ENCODE measurements around the gene RRP8. TPM values are rescaled to one million over a fixed set of nuclear protein-coding genes. Genes with fewer than 3 reads are reported as not detected.

RRP8 gene
- polyA plus RNA-seq, 1 donor from 2014 or later, result 23.4 TPM

GRCh38 chr11:6637871-6638270, 34.5 kb upstream of the RRP8 start:
- Histone ChIP-seq H4K20me1 (ENCODE audit: insufficient read depth) (peaks cover 75% of the 10 kb centered on the region), H3K36me3 (ENCODE audit: insufficient read depth, low read length) (no peaks in the 10 kb centered on the region), H3F3A (ENCODE audit: insufficient read depth, low read length, poor library complexity, severe bottlenecking) (no peaks in the 10 kb centered on the region), H2AFZ (ENCODE audit: low read depth, low read length) (no peak overlapping the region), H3K79me2 (replicated peaks; ENCODE audit: insufficient read depth, low read length) (peaks cover 49% of the 10 kb centered on the region), H3K9ac (ENCODE audit: low read length) (no peak overlapping the region), H3K9me2 (ENCODE audit: insufficient read depth, low read length) (no peaks in the 10 kb centered on the region), H3K9me3 (ENCODE audit: low read length) (no peaks in the 10 kb centered on the region), H3K4me2 (ENCODE audit: low read length) (no peak overlapping the region), H3K27ac (ENCODE audit: low read length) (no peak overlapping the region), H3K4me3 (ENCODE audit: low read length) (no peak overlapping the region), H3K27me3 (ENCODE audit: insufficient read depth, low read depth, low read length) (no peaks in the 10 kb centered on the region)
- no peak for TF ChIP-seq POLR2AphosphoS5 (IDR thresholded peaks at IDR 0.05)
- no peak for TF ChIP-seq SMC3 (conservative IDR thresholded peaks at IDR 0.05; ENCODE audit: poor library complexity)
- TF ChIP-seq RAD21 (conservative IDR thresholded peaks at IDR 0.05), result no peak
- no peak for TF ChIP-seq TAF1 (IDR thresholded peaks at IDR 0.05; ENCODE audit: low read depth)
- no peak for TF ChIP-seq CTCF (IDR thresholded peaks at IDR 0.05; ENCODE audit: poor library complexity, severe bottlenecking)
- TF ChIP-seq MXI1 (conservative IDR thresholded peaks at IDR 0.05; ENCODE audit: poor library complexity, severe bottlenecking), result no peak
- no peak for TF ChIP-seq REST (IDR thresholded peaks at IDR 0.05; ENCODE audit: borderline replicate concordance)
- no peak for TF ChIP-seq EZH2 (IDR thresholded peaks at IDR 0.05; ENCODE audit: borderline replicate concordance, insufficient read depth, low read length, poor library complexity, severe bottlenecking)
- no peak for TF ChIP-seq EP300 (conservative IDR thresholded peaks at IDR 0.05; ENCODE audit: poor library complexity, severe bottlenecking)

DNA sequence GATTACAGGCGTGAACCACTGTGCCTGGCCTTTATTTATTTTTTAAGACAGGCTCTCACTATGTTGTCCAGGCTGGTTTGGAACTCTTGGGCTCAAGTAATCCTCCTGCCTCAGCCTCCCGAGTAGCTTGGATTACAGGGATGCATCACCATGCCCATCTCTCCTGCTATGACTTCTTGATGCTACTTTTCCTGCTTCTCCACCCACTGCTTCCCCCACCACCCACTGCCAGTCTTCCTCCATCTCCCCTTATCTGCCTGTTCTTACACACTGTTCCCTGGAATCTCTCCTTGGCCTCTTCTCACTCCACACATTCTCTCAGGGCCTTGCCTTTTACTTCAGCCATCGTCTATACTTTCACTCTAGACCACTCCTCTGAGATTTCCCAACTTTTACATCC, 33.1 kb upstream of the RRP8 start:
- Histone ChIP-seq H3K4me3 (ENCODE audit: low read length) (no peak overlapping the region), H4K20me1 (ENCODE audit: insufficient read depth) (peaks cover 69% of the 10 kb centered on the region), H3K27me3 (ENCODE audit: insufficient read depth, low read depth, low read length) (no peaks in the 10 kb centered on the region), H3F3A (ENCODE audit: insufficient read depth, low read length, poor library complexity, severe bottlenecking) (no peaks in the 10 kb centered on the region), H2AFZ (ENCODE audit: low read depth, low read length) (no peak overlapping the region), H3K79me2 (replicated peaks; ENCODE audit: insufficient read depth, low read length) (peaks cover 42% of the 10 kb centered on the region), H3K9ac (ENCODE audit: low read length) (no peak overlapping the region), H3K36me3 (ENCODE audit: insufficient read depth, low read length) (peaks cover 8% of the 10 kb centered on the region), H3K27ac (ENCODE audit: low read length) (no peak overlapping the region), H3K9me2 (ENCODE audit: insufficient read depth, low read length) (no peaks in the 10 kb centered on the region), H3K9me3 (ENCODE audit: low read length) (no peaks in the 10 kb centered on the region), H3K4me2 (ENCODE audit: low read length) (no peak overlapping the region)
- TF ChIP-seq CTCF (IDR thresholded peaks at IDR 0.05; ENCODE audit: poor library complexity, severe bottlenecking) (no peak), MXI1 (conservative IDR thresholded peaks at IDR 0.05; ENCODE audit: poor library complexity, severe bottlenecking) (no peak), RAD21 (conservative IDR thresholded peaks at IDR 0.05) (no peak), POLR2AphosphoS5 (IDR thresholded peaks at IDR 0.05) (no peak), EZH2 (IDR thresholded peaks at IDR 0.05; ENCODE audit: borderline replicate concordance, insufficient read depth, low read length, poor library complexity, severe bottlenecking) (no peak), SMC3 (conservative IDR thresholded peaks at IDR 0.05; ENCODE audit: poor library complexity) (no peak), REST (IDR thresholded peaks at IDR 0.05; ENCODE audit: borderline replicate concordance) (no peak), EP300 (conservative IDR thresholded peaks at IDR 0.05; ENCODE audit: poor library complexity, severe bottlenecking) (no peak), TAF1 (IDR thresholded peaks at IDR 0.05; ENCODE audit: low read depth) (no peak)

All from neural cell (in vitro differentiated cells).